Astrocyte (in vitro differentiated cells and primary cell): ENCODE measurements around the gene SH3TC2.

Source experiments
- EZH2 ChIP-seq: IDR thresholded peaks from 2 replicates; pipeline ENCODE4 v1.6.1; 2012; ENCODE audit warnings: mild to moderate bottlenecking, low read length, inconsistent platforms; ENCODE audit not compliant: insufficient read depth
- TF ChIP-seq, protein P1 (sequence below): IDR thresholded peaks from 2 replicates; pipeline ENCODE4 v1.5.1; 2011; ENCODE audit warnings: low read depth, mild to moderate bottlenecking, inconsistent platforms, low read length, moderate library complexity; ENCODE audit not compliant: insufficient read depth

DNA sequence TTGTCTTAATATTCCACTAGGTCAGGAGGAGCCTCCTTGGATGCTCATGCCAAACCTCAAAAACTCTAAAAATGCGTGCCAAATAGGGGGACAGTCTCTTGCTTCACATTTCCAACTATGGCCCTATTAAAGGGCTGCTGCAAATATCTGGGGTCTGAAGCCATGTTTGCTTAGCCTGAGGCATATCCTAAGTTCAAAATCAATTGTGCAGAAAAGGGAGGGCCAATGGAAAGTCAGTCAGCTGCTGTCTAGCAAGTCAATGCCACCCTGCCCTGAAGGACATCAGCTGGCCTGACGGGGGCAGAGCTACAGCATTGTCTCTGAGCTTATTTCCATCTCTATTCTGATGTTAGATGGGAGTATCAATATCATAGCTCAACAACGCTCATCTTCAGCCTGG lies 93.6 kb downstream of the SH3TC2 start:
- TF ChIP-seq, protein P1, sequence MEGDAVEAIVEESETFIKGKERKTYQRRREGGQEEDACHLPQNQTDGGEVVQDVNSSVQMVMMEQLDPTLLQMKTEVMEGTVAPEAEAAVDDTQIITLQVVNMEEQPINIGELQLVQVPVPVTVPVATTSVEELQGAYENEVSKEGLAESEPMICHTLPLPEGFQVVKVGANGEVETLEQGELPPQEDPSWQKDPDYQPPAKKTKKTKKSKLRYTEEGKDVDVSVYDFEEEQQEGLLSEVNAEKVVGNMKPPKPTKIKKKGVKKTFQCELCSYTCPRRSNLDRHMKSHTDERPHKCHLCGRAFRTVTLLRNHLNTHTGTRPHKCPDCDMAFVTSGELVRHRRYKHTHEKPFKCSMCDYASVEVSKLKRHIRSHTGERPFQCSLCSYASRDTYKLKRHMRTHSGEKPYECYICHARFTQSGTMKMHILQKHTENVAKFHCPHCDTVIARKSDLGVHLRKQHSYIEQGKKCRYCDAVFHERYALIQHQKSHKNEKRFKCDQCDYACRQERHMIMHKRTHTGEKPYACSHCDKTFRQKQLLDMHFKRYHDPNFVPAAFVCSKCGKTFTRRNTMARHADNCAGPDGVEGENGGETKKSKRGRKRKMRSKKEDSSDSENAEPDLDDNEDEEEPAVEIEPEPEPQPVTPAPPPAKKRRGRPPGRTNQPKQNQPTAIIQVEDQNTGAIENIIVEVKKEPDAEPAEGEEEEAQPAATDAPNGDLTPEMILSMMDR = no peak
- TF ChIP-seq EZH2 = no peak
